ENCODE data around the gene CCDC80. TPM values are rescaled to one million over a fixed set of nuclear protein-coding genes. Genes with fewer than 3 reads are reported as not detected.
"Not testable (repeated sequence)": the region's sequence is repeated elsewhere in the genome, so short reads cannot be mapped to it uniquely, and the experiment has no call there.

The CCDC80 gene
- total RNA-seq, 1 donor from 2014 or later, result 25.6 TPM

DNA sequence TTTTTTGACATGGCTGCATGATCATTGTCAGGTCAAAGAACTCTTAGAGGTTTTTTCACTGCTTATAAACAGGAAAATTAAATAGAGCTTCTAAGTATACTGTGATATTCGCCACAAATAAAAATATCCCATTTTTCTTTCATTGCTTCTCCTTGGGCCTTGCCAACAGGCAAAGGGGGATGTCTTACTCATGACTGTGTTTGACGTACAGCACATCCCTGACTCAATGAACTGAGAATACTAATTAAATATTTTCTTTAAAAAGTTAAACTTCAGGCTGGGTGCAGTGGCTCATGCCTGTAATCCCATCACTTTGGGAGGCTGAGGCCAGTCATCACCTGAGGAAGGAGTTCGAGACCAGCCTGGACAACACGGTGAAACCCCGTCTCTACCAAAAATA lies 41.4 kb upstream of the CCDC80 start:
- no peaks in the 10 kb centered on the region for H3K4me1 ChIP-seq (ENCODE audit: control insufficient read depth in 3 of 3, insufficient read depth in 3 of 3, low read length in 3 of 3)
- H3K9me3 ChIP-seq (ENCODE audit: control insufficient read depth in 3 of 3, low read length in 3 of 3), result no peaks in the 10 kb centered on the region
- no peak overlapping the region for H3K27ac ChIP-seq (ENCODE audit: low read depth, low read length)
- H3K4me3 ChIP-seq (ENCODE audit: low read length in 3 of 3), result no peak overlapping the region
- H3K9ac ChIP-seq (ENCODE audit: low read depth in 1 of 3, low read length in 3 of 3), result no peak overlapping the region
- no peaks in the 10 kb centered on the region for H3K36me3 ChIP-seq (ENCODE audit: control insufficient read depth in 3 of 3, insufficient read depth in 3 of 3, low read length in 3 of 3)
- no peaks in the 10 kb centered on the region for H3K27me3 ChIP-seq (ENCODE audit: control insufficient read depth in 3 of 3, insufficient read depth in 3 of 3, low read length in 3 of 3)

DNA sequence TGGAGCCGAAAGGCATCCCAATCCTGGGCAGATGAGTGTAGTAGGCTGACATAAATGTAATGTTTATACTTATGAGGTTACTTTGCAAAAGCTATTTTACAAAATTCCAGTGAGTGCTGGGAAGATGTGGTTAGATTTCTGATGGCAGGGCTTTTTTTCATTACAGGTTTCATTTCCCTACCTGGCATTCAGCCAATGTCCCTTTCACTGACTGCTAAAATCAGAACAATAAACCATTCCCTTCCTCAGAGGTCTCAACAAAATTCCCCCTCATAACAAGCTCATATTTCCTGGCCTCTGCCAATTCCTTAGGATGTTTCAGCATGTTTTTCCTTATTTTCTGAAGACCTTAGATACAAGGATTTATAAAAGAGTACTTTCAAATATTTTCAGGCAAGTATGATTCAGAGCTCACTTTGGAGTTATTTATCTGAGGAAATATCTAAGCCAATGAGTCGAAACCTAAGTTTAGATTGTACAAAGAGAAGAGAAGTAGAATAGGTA lies 40.9 kb upstream of the CCDC80 start:
- no peak overlapping the region for H3K27ac ChIP-seq (ENCODE audit: low read depth, low read length)
- H3K9me3 ChIP-seq (ENCODE audit: control insufficient read depth in 3 of 3, low read length in 3 of 3), result no peaks in the 10 kb centered on the region
- H3K4me1 ChIP-seq (ENCODE audit: control insufficient read depth in 3 of 3, insufficient read depth in 3 of 3, low read length in 3 of 3), result no peaks in the 10 kb centered on the region
- H3K36me3 ChIP-seq (ENCODE audit: control insufficient read depth in 3 of 3, insufficient read depth in 3 of 3, low read length in 3 of 3), result no peaks in the 10 kb centered on the region
- no peak overlapping the region for H3K4me3 ChIP-seq (ENCODE audit: low read length in 3 of 3)
- H3K27me3 ChIP-seq (ENCODE audit: control insufficient read depth in 3 of 3, insufficient read depth in 3 of 3, low read length in 3 of 3), result no peaks in the 10 kb centered on the region
- H3K9ac ChIP-seq (ENCODE audit: low read depth in 1 of 3, low read length in 3 of 3), result no peak overlapping the region

DNA sequence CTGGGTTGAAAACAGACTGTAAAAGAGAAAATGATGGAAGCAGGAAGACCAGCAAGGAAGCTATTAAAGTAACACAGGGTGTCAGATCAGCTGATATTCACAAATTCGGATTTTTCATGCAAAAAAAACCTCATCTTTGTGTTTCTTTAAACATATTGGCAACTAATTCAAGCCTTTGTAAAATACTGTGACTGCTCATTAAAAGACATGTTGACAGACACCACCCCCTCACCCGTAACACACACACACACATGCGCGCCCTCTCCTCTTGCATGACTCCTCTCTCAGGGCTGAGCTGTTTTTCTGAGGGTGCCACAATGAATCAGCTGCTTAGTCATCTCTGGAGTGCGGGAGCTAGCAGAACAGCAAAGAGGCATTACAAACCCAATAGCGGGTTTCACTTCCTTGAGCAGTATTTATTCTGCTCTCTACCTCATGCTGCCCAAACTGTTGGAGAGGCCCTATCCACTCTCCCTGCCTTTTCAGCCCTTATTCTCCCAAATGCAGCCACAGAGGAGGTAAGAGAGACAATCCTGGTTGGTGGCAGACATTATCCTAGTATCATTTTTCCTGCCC lies 35.8 kb upstream of the CCDC80 start:
- Histone ChIP-seq H3K4me3 (ENCODE audit: low read length in 3 of 3) (no peak overlapping the region), H3K9ac (ENCODE audit: low read depth in 1 of 3, low read length in 3 of 3) (no peak overlapping the region), H3K36me3 (ENCODE audit: control insufficient read depth in 3 of 3, insufficient read depth in 3 of 3, low read length in 3 of 3) (no peaks in the 10 kb centered on the region), H3K27me3 (ENCODE audit: control insufficient read depth in 3 of 3, insufficient read depth in 3 of 3, low read length in 3 of 3) (no peaks in the 10 kb centered on the region), H3K27ac (ENCODE audit: low read depth, low read length) (no peak overlapping the region), H3K4me1 (ENCODE audit: control insufficient read depth in 3 of 3, insufficient read depth in 3 of 3, low read length in 3 of 3) (no peaks in the 10 kb centered on the region), H3K9me3 (ENCODE audit: control insufficient read depth in 3 of 3, low read length in 3 of 3) (no peaks in the 10 kb centered on the region)

DNA sequence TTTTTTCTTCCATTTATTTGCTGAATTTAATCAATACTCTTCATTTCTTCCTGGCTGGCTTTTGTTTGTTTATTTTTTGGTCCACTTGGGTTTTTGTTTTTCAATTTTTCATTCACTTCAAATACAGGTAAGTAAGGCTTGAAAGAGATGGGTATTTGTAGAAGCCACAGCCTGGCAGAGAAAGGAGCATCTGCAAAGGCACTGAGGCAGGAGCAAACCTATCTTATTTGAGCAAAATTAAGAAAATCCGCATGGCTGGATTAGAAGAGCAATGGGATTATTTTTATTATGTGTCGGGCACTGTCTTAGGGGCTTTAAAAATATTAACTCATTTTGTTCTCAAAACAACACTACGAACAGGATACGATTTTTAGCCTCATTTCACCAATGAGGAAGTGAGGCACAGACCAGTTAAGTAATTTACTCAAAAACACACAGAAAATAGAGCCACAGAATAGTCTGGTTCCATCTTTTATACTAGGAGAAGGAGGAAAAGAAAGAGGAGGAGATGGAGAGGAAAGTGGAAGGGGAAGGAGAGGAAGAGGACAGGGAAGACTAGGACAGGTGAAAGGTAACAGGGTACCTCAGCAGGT lies 35.1 kb upstream of the CCDC80 start:
- Histone ChIP-seq H3K27ac (ENCODE audit: low read depth, low read length) (no peak overlapping the region), H3K36me3 (ENCODE audit: control insufficient read depth in 3 of 3, insufficient read depth in 3 of 3, low read length in 3 of 3) (no peaks in the 10 kb centered on the region), H3K27me3 (ENCODE audit: control insufficient read depth in 3 of 3, insufficient read depth in 3 of 3, low read length in 3 of 3) (no peaks in the 10 kb centered on the region), H3K4me1 (ENCODE audit: control insufficient read depth in 3 of 3, insufficient read depth in 3 of 3, low read length in 3 of 3) (no peaks in the 10 kb centered on the region), H3K4me3 (ENCODE audit: low read length in 3 of 3) (no peak overlapping the region), H3K9ac (ENCODE audit: low read depth in 1 of 3, low read length in 3 of 3) (no peak overlapping the region), H3K9me3 (ENCODE audit: control insufficient read depth in 3 of 3, low read length in 3 of 3) (no peaks in the 10 kb centered on the region)

DNA sequence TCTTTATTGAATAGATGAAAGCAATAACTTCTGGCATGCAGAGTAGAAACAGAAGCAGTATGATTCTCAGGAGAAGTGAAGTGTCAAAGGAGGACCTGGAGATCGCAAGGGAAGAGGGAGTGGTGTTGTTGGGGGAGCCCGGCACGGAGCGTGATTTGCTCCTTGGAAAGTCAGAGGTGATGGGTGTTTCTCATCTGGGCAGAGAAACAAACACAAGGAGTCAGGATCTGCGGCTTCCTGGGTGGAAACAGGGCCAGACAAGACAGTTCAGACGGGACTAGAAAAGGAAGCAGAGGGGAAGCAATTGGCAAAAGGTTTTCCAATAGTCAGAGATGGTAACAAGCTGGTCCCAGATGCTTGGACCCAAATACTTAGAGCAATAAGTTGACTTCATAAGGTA lies 34.4 kb upstream of the CCDC80 start:
- Histone ChIP-seq H3K4me3 (ENCODE audit: low read length in 3 of 3) (no peak overlapping the region), H3K4me1 (ENCODE audit: control insufficient read depth in 3 of 3, insufficient read depth in 3 of 3, low read length in 3 of 3) (no peaks in the 10 kb centered on the region), H3K27me3 (ENCODE audit: control insufficient read depth in 3 of 3, insufficient read depth in 3 of 3, low read length in 3 of 3) (no peaks in the 10 kb centered on the region), H3K9me3 (ENCODE audit: control insufficient read depth in 3 of 3, low read length in 3 of 3) (no peaks in the 10 kb centered on the region), H3K9ac (ENCODE audit: low read depth in 1 of 3, low read length in 3 of 3) (no peak overlapping the region), H3K27ac (ENCODE audit: low read depth, low read length) (no peak overlapping the region), H3K36me3 (ENCODE audit: control insufficient read depth in 3 of 3, insufficient read depth in 3 of 3, low read length in 3 of 3) (no peaks in the 10 kb centered on the region)

DNA sequence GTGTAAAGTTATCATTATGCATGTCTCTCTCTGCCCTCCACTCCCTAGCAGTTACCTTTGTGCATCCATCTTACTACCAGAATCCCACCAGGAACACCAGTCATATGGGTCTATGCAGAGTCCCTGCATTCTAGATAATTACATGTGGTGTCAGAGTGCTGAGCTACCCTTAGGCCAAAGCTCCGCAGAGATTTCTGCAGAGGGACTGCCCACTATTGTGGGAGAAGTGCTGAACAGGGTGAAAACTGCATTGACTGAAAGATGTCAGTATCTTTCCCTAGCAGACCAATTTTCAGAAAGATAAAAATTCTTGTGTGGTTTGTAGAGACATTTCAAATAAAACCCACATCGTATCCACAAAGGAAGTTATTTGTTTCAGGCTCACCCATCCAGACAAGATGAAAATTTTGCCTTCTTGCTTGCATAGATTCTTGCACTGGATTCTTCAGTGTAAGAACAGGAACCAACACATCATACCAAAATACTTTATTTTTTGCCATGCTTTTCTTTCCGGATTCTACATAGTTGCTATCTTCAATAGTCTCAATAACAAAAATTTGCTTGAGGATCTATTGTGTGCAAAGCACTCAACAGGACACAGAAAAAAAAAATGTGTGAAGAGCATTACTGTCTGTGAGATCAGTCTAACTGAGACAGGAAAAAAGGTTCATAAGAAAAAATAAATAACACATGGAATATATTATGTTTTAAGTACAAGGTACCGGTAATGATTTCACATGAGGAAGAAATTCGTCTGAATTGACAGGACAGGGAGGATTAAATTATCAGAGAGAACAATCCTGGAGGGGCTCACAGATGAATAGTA lies 32.0 kb upstream of the CCDC80 start:
- no peaks in the 10 kb centered on the region for H3K9me3 ChIP-seq (ENCODE audit: control insufficient read depth in 3 of 3, low read length in 3 of 3)
- no peak overlapping the region for H3K9ac ChIP-seq (ENCODE audit: low read depth in 1 of 3, low read length in 3 of 3)
- H3K27ac ChIP-seq (ENCODE audit: low read depth, low read length), result no peak overlapping the region
- H3K36me3 ChIP-seq (ENCODE audit: control insufficient read depth in 3 of 3, insufficient read depth in 3 of 3, low read length in 3 of 3), result no peaks in the 10 kb centered on the region
- no peaks in the 10 kb centered on the region for H3K27me3 ChIP-seq (ENCODE audit: control insufficient read depth in 3 of 3, insufficient read depth in 3 of 3, low read length in 3 of 3)
- H3K4me3 ChIP-seq (ENCODE audit: low read length in 3 of 3), result no peak overlapping the region
- no peaks in the 10 kb centered on the region for H3K4me1 ChIP-seq (ENCODE audit: control insufficient read depth in 3 of 3, insufficient read depth in 3 of 3, low read length in 3 of 3)

DNA sequence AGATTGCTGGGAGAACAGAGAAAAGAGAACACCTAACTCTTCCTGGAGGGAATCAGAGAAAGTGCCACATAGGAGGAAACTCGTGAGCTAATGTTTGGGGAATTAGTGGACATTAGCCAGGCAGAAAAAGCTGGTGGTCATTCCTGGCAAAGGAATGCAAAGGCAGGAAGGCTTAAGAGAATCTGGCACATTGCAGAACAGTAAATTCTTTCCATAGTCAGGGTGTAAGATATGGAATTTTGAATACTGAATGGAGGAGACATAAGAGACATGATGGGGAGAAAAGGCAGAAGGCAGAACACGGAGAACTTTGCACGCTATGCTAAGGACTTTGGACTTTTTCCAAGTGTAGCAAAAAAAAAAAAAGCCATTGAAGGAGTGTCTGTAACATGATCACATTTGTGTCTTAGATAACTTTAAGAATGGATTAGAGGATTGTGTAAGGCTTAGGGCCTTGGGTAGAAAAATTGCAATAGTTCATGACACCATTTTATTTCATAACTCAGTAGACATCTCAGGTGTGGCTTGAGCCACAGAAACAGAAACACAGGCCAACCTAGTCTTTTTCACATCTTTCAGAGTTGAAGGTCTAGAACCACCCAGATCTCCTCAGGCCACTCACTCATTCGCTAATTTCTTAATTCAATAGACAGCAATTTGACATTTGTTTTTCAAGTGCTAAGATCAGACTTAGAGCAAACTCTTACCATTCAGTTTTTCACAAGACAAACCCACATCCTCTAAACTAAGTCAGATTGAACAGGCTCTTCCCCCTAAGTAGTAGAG lies 31.2 kb upstream of the CCDC80 start:
- Histone ChIP-seq H3K9ac (ENCODE audit: low read depth in 1 of 3, low read length in 3 of 3) (no peak overlapping the region), H3K36me3 (ENCODE audit: control insufficient read depth in 3 of 3, insufficient read depth in 3 of 3, low read length in 3 of 3) (no peaks in the 10 kb centered on the region), H3K27me3 (ENCODE audit: control insufficient read depth in 3 of 3, insufficient read depth in 3 of 3, low read length in 3 of 3) (no peaks in the 10 kb centered on the region), H3K9me3 (ENCODE audit: control insufficient read depth in 3 of 3, low read length in 3 of 3) (no peaks in the 10 kb centered on the region), H3K4me3 (ENCODE audit: low read length in 3 of 3) (no peak overlapping the region), H3K4me1 (ENCODE audit: control insufficient read depth in 3 of 3, insufficient read depth in 3 of 3, low read length in 3 of 3) (no peaks in the 10 kb centered on the region), H3K27ac (ENCODE audit: low read depth, low read length) (no peak overlapping the region)

DNA sequence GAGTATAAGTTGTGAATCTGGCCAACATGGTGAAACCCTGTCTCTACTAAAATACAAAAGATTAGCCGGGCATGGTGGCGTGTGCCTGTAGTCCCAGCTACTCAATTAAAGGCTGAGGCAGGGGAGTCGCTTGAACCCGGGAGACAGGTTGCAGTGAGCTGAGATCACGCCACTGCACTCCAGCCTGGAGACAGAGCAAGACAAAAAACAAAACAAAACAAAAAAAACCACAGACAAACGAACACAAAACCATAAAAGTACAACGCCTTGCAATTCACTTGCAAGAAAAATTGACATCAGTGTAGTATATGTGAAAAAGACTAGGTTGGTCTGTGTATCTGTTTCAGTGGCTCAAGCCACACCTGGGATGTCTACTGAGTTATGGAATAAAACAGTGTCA lies 29.9 kb upstream of the CCDC80 start:
- H3K9ac ChIP-seq (ENCODE audit: low read depth in 1 of 3, low read length in 3 of 3), result no peak overlapping the region
- H3K9me3 ChIP-seq (ENCODE audit: control insufficient read depth in 3 of 3, low read length in 3 of 3), result no peaks in the 10 kb centered on the region
- no peaks in the 10 kb centered on the region for H3K4me1 ChIP-seq (ENCODE audit: control insufficient read depth in 3 of 3, insufficient read depth in 3 of 3, low read length in 3 of 3)
- H3K4me3 ChIP-seq (ENCODE audit: low read length in 3 of 3), result no peak overlapping the region
- no peak overlapping the region for H3K27ac ChIP-seq (ENCODE audit: low read depth, low read length)
- H3K36me3 ChIP-seq (ENCODE audit: control insufficient read depth in 3 of 3, insufficient read depth in 3 of 3, low read length in 3 of 3), result no peaks in the 10 kb centered on the region
- no peaks in the 10 kb centered on the region for H3K27me3 ChIP-seq (ENCODE audit: control insufficient read depth in 3 of 3, insufficient read depth in 3 of 3, low read length in 3 of 3)

DNA sequence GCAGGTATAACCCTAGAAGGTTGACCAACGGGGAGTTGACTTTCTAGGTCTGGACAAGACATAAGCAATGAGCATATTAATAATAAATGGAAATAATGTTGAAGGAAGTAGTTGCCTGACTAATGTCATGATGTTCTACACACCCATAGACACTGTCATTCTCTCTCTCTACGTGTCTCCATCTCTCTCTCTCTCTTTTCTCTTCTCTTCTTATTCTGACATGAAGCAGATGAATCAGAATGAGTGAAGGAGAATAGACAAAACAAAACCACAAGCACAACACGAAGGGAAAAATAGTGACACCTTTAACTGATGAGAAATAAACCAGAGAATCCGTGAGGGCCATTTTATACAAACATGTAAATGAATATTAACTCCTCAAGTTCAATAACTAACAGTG lies 26.7 kb upstream of the CCDC80 start:
- H3K27ac ChIP-seq (ENCODE audit: low read depth, low read length), result no peak overlapping the region
- H3K9me3 ChIP-seq (ENCODE audit: control insufficient read depth in 3 of 3, low read length in 3 of 3), result no peaks in the 10 kb centered on the region
- H3K27me3 ChIP-seq (ENCODE audit: control insufficient read depth in 3 of 3, insufficient read depth in 3 of 3, low read length in 3 of 3), result no peaks in the 10 kb centered on the region
- no peaks in the 10 kb centered on the region for H3K36me3 ChIP-seq (ENCODE audit: control insufficient read depth in 3 of 3, insufficient read depth in 3 of 3, low read length in 3 of 3)
- no peak overlapping the region for H3K4me3 ChIP-seq (ENCODE audit: low read length in 3 of 3)
- no peak overlapping the region for H3K9ac ChIP-seq (ENCODE audit: low read depth in 1 of 3, low read length in 3 of 3)
- H3K4me1 ChIP-seq (ENCODE audit: control insufficient read depth in 3 of 3, insufficient read depth in 3 of 3, low read length in 3 of 3), result no peaks in the 10 kb centered on the region

DNA sequence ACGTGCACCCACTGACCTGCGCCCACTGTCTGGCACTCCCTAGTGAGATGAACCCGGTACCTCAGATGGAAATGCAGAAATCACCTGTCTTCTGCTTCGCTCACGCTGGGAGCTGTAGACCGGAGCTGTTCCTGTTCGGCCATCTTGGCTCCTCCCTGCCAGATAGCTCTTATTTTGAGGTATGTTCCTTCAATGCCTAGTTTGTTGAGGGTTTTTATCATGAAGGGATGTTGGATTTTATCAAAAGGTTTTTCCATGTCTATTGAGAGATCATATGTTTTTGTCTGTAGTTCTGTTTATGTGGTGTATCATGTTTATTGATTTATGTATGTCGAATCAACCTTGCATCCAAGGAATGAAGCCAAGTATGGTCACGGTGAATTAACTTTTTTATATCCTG lies 24.1 kb upstream of the CCDC80 start:
- H3K4me3 ChIP-seq (ENCODE audit: low read length in 3 of 3); H3K9ac ChIP-seq (ENCODE audit: low read depth in 1 of 3, low read length in 3 of 3); H3K27me3 ChIP-seq (ENCODE audit: control insufficient read depth in 3 of 3, insufficient read depth in 3 of 3, low read length in 3 of 3); H3K9me3 ChIP-seq (ENCODE audit: control insufficient read depth in 3 of 3, low read length in 3 of 3); H3K27ac ChIP-seq (ENCODE audit: low read depth, low read length); H3K4me1 ChIP-seq (ENCODE audit: control insufficient read depth in 3 of 3, insufficient read depth in 3 of 3, low read length in 3 of 3); H3K36me3 ChIP-seq (ENCODE audit: control insufficient read depth in 3 of 3, insufficient read depth in 3 of 3, low read length in 3 of 3): not testable (repeated sequence)
